ENCODE results near the gene ROBO3.

The ROBO3 gene

GRCh38 chr11:124830749-124831148 is 34.5 kb upstream of the ROBO3 start:
- peaks cover 11% of the 10 kb centered on the region for H3K27me3 ChIP-seq (ENCODE audit: insufficient read depth, poor library complexity, severe bottlenecking)
- no peak overlapping the region for H3K4me3 ChIP-seq (replicated peaks; ENCODE audit: insufficient read depth, low read length)
- no peak overlapping the region for H3K27ac ChIP-seq (replicated peaks)
- TF ChIP-seq SPI1 (IDR thresholded peaks at IDR 0.05; ENCODE audit: borderline replicate concordance, low read depth) (no peak), REST (IDR thresholded peaks at IDR 0.05; ENCODE audit: insufficient replicate concordance, low read depth) (no peak), GABPA (IDR thresholded peaks at IDR 0.05; ENCODE audit: low read depth) (no peak), POLR2AphosphoS5 (IDR thresholded peaks at IDR 0.05; ENCODE audit: low read depth) (no peak)
- TF ChIP-seq, protein P1, sequence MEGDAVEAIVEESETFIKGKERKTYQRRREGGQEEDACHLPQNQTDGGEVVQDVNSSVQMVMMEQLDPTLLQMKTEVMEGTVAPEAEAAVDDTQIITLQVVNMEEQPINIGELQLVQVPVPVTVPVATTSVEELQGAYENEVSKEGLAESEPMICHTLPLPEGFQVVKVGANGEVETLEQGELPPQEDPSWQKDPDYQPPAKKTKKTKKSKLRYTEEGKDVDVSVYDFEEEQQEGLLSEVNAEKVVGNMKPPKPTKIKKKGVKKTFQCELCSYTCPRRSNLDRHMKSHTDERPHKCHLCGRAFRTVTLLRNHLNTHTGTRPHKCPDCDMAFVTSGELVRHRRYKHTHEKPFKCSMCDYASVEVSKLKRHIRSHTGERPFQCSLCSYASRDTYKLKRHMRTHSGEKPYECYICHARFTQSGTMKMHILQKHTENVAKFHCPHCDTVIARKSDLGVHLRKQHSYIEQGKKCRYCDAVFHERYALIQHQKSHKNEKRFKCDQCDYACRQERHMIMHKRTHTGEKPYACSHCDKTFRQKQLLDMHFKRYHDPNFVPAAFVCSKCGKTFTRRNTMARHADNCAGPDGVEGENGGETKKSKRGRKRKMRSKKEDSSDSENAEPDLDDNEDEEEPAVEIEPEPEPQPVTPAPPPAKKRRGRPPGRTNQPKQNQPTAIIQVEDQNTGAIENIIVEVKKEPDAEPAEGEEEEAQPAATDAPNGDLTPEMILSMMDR (IDR thresholded peaks at IDR 0.05; ENCODE audit: insufficient read depth, low read length), result no peak
- DNase-seq (ENCODE audit: low read depth in 1 of 2, low spot score in 1 of 2), result no peak

- H3K27me3 ChIP-seq (ENCODE audit: insufficient read depth, poor library complexity, severe bottlenecking), result peaks cover 17% of the 10 kb centered on the region
- H3K4me3 ChIP-seq (replicated peaks; ENCODE audit: insufficient read depth, low read length), result no peak overlapping the region
- H3K27ac ChIP-seq (replicated peaks), result no peak overlapping the region
- DNase-seq (ENCODE audit: low read depth in 1 of 2, low spot score in 1 of 2), result no peak
- TF ChIP-seq, protein P1 (IDR thresholded peaks at IDR 0.05; ENCODE audit: insufficient read depth, low read length), result no peak
- TF ChIP-seq SPI1 (IDR thresholded peaks at IDR 0.05; ENCODE audit: borderline replicate concordance, low read depth) (no peak), POLR2AphosphoS5 (IDR thresholded peaks at IDR 0.05; ENCODE audit: low read depth) (no peak), GABPA (IDR thresholded peaks at IDR 0.05; ENCODE audit: low read depth) (no peak), REST (IDR thresholded peaks at IDR 0.05; ENCODE audit: insufficient replicate concordance, low read depth) (no peak)
Measured at GRCh38 chr11:124831897-124832296, 33.3 kb upstream of the ROBO3 start.

- TF ChIP-seq SPI1 (IDR thresholded peaks at IDR 0.05; ENCODE audit: borderline replicate concordance, low read depth), result no peak
- TF ChIP-seq GABPA (IDR thresholded peaks at IDR 0.05; ENCODE audit: low read depth), result no peak
- no peak for TF ChIP-seq REST (IDR thresholded peaks at IDR 0.05; ENCODE audit: insufficient replicate concordance, low read depth)
- TF ChIP-seq, protein P1 (IDR thresholded peaks at IDR 0.05; ENCODE audit: insufficient read depth, low read length), result no peak
- no peak for TF ChIP-seq POLR2AphosphoS5 (IDR thresholded peaks at IDR 0.05; ENCODE audit: low read depth)
- no peak overlapping the region for H3K4me3 ChIP-seq (replicated peaks; ENCODE audit: insufficient read depth, low read length)
- no peak overlapping the region for H3K27ac ChIP-seq (replicated peaks)
- peaks cover 19% of the 10 kb centered on the region for H3K27me3 ChIP-seq (ENCODE audit: insufficient read depth, poor library complexity, severe bottlenecking)
- DNase-seq (ENCODE audit: low read depth in 1 of 2, low spot score in 1 of 2), result no peak
Measured at GRCh38 chr11:124832571-124832970, 32.7 kb upstream of the ROBO3 start.
